ENCODE data around the gene NIM1K.
"Not testable (repeated sequence)": the region's sequence is repeated elsewhere in the genome, so short reads cannot be mapped to it uniquely, and the experiment has no call there.

NIM1K gene

DNA sequence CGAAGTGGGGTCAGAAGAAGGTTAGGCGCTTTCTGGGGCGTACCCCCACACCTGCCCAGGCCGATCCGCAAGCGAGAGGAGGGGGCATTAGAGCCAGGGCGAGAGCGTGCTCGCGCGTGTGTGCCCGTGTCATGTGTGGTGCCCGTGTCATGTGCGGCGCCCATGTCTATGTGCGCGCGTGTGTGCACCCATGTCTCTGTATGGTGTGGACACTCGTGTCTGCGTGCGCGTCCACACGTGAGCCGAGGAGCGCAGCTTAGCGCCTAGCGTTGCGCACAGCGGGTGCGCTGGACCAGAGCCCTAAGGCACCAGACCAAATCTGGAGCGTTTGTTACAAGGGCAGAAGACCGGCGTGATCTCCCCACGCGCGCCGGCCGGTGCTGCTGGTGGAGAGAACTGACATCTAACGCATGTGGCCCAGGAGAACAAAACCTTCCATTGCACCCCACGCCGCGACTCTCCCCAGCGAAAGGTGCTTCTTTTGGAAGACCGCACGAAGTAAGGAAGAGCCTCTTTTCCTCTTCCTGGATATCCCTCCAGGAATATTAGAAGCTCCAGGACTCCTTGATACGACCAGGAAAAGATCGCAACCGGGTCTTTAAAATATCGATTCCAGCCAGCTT lies 644 bp downstream of the NIM1K start:
- DNase-seq: no peak

DNA sequence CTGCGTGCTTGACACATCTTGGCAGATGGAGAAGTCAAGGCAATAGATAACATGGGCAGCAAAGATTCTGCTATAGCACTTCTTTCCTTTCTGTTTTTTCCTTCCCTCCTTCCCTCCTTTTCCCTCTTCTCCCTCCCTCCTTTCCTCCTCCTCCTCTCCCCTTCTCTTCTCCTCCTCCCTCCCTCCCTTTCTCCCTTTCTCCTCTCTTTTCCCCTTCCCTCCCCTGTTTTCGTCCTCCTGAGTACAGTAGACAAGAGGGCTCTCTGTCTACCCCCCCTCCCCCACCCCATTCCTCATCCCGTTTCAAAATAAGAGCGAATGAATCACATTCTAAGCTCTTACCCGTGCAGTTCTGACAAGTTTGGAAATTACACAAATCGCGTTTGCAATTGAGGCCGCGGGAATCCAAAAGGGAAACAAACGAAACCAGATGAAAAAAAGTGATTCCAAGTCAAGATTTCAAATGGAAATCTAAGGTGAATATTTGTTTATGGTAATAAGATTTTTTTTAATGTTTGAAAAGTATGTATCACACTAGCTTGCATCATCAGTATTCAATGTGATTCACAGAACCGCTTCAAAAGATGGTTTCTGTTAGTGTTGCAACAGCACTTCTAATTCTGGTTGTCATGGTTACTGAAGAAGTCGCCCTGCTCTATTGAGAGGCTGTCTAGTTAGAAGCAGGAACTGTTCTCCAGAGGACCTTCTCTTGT lies 1.3 kb downstream of the NIM1K start:
- DNase-seq: peak; percentile 96

DNA sequence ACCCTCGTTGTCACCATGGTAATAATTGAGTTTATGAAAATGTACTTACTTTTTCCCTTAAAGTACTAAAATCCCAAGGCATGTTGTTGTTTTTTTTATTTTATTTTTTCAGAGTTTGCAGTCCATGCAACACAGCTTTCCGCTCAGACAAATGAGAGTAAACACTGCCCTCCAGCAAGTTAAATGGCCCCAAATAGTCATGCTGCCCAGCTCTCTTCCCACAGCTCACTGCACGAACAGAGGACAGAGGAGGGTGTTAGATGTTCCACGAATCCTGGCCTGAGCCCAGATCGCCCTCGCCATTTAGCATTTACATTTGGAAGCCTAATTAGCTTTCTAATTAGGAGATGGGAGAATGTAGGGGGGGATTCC lies 1.9 kb downstream of the NIM1K start:
- no peak for DNase-seq

DNA sequence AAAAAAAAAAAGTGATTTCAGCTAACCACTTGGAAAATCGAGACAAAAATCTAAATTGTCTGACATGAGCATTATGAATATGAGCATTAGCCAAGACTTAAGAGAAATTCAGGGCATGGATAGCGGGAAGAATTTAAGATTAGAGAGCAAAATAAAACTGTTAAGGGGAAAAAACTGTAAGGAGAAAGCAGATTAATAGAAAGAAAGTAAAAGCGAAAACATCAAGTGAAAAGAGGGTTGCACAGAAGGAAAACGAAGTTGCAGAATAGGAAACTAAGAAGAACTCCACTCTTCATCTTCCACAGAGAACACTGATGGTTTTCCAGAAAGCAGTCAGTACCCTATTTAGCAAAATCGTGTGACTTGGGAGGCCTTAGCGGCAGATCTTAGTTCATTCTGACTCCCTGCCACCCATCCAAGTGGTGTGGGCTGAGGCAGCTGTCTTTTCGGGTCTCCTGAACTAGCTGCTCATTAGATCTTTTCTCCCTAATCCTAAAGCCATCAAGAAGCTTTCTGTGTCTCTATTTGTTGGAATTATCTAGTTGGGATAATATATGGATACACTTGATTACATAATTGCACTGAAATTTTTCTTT lies 3.7 kb downstream of the NIM1K start:
- DNase-seq: no peak

DNA sequence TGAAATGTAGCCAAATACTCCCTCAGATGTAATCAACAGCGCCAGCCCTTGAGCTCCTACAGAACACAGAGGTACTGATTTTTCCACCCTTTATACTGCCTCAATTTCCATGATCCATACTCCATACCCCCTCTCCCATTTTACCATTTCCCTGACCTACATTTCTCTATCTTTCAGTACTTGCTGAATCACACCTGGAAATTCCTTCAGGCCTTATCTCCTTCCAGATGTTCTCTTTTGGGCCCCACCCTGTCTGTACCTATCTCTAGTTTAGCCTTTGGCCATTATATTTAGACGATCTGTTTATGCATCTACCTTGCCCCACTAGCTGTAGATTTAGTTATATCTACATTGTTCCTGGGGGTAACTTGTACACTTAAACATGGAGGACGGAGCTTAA lies 5.5 kb downstream of the NIM1K start:
- no peak for DNase-seq

DNA sequence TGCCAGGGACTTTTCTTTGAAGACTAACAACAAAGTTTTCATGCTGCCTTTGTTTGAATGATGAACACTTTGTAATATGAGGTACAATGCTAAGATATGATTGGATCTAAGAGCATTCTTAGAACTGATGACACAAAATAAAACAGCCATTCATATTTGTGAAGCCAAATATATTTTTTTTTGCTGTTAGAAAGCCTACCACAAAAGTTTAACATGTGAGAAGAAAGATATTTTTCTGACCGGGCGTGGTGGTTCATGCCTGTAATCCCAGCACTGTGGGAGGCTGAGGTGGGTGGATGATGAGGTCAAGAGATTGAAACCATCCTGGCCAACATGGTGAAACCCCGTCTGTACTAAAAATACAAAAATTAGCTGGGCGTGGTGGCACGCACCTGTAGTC lies 9.4 kb downstream of the NIM1K start:
- not testable (repeated sequence) for DNase-seq

DNA sequence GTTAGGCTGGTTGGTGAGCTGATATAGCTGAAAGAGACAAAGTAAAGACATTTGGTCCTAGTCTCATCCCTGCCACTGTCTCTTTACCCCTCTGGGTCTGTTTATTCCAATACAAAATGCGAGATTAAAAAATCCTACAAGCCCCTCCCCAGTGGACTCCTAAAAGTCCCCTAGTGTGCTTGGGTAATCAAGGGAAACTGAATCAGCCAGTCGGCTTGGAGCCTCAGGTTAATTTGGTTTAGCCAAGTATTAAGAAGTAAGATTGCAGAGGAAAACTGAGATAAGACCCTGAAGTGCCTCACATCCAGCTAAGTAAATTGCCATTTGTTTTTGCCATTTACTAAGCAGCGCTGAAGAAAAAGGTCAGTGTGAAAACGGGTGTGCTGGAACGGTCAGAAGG lies 10.4 kb downstream of the NIM1K start:
- no peak for DNase-seq

DNA sequence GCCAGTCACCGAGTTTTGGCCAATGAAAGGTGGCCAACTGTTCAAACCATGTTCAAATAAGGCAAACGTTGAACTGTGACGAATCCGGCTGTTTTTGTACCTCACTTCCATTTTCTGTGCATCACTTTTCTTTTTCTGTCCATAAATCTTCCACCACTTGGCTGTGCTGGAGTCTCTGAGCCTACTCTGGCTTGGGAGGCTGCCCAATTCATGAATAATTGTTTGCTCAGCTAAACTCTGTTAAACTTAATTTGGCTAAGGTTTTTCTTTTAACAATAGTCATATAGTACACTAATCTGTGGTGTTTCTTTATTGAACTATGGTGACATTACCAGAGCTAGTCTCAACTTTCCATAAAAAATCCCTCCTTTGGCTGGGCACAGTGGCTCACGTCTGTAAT lies 11.3 kb downstream of the NIM1K start:
- no peak for DNase-seq

DNA sequence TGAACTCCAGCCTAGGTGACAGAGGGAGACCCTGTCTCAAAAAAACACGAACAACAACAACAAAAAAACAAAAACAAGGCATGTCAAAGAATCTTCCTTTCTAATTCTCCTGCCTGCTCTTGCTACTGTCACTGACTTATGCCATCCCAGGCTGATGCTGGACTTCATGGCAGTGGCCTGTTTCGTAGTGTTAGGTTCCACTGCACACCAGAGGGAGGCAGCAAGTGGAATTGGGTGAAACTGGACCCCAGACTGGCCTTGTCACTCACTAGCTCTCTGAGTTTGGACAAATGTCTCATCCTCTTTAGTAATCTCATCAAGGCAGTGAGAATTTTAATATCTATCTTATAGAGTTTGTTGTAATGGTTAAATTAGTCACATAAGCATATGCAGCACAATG lies 12.9 kb downstream of the NIM1K start:
- no peak for DNase-seq

DNA sequence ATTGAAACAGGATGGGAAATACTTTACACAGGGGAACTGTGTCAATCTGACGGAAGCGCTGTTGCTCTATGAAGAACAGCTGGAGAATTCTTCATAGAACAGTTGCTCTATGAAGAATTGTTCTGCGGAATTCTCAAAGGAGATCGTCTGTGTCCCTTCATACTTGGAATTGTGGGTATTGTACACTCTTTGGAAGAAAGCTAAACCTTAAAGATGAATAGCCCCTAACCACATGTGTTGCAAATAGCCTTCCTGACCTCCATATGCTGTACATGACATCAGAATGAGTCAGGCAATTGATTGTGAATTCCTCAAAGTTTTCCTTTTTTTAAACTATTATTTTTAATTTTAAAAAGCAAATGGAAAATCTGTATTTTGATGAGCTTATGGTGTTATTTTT lies 15.6 kb downstream of the NIM1K start:
- DNase-seq: no peak

DNA sequence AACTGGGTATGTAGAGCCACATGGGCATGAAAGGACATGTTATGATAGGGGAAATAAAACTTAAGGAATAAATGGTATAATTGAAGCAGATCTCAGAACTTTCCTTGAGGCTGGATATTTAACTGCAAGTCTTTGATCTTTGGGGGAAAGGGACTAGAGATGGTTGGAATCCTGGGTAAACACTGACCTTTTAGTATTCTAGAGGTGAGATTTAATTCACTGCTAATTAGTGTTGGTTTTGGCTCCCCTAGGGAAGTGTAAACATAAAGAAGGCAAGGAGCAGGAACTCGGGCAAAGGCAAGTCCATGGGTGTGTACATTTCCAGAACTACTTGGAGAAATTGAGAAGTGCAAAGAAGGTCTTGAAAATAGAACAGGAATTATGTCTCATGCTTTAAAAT lies 16.6 kb downstream of the NIM1K start:
- no peak for DNase-seq

DNA sequence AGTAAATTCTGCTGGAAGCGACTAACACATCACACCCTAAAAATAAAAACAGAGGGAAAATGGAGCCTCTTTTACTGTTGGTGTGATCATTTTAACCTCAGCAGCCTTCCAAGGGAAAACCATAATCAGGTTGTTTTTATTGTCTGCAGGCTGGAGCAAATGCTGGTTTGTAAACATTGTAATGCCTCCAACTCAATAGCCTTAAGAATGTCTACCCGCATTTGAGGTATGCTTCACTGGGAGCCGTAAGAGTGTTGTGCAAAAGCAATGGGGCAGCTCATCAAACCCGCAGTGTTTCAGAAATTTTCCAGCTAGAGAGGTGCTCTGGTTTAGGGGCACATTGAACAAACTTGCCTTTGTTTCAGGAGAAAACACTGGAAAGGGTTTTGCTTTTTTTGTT lies 17.0 kb downstream of the NIM1K start:
- DNase-seq: no peak

DNA sequence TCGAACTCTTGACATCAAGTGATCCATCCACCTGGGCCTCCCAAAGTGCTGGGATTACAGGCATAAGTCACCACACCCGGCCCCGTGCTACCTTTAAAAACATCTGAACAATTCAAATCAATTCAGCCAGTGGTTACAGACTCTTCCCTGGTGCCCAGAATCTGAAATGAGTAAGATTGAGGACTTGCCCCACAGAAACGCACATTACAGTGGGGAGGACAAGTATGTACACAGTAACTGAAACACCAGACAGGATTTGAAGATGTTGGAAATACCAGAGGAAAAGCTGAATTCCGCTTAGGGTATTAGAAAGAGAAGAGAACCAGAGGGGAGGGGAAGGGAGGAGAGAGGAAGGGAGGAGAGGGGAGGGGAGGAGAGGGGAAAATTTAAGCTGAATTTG lies 17.8 kb downstream of the NIM1K start:
- no peak for DNase-seq

DNA sequence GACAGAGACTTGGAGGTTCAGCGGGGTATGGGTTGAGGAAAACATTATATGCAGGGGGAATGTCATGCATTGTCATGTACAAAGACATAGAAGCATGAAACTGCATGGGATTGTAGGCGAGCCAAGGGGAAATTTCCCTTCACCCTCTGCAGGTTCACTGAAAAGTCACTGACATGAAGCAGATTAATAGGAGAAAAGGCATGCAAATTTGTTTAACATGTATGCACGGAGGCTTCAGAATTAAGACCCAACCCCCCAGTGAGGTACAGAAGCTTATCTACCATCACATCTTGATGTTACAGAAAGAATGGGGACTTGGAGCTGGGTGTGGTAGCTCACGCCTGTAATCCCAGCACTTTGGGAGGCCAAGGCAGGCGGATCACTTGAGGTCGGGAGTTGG lies 18.5 kb downstream of the NIM1K start:
- DNase-seq: no peak

DNA sequence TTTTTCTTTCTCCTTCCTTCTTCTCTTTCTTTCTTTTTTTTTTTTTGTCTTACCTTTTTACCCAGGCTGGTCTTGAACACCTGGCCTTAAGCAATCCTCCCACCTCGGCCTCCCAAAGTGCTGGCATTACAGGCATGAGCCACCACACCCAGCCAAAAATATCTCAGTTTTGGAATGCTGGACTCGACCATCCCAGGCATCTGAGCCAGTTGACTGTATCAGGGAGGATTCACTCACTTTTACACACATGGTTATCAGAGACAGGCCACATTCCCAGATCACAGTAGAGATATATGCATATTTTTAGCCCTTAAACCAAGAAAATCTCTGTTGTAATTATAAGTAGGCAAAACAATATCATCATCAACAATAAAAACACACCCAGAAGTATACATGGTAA lies 21.9 kb downstream of the NIM1K start:
- no peak for DNase-seq

DNA sequence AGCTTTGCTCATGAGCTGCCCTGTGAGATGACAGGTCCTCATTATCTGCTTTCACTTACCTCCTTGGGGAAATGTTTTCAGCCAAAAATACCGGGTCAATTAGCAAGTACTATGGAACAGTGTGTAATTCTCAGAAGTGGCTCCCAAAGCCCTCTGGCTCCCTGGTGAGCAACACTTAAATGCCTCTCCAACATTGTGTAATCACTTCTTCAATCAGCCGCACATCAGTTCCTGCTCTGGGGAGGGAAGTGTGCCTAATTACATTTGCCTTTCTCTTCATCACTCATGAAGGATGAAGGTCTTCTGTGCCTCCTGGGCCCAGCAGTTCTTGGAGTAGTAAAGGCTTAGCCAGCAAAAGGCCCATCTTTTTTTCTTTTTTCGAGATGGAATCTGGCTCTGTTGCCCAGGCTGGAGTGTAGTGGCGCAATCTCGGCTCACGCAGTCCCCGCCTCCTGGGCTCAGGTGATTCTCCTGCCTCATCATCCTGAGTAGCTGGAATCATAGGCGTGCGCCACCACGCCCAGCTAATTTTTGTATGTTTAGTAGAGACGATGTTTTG lies 23.1 kb downstream of the NIM1K start:
- peak; percentile 51 for DNase-seq

DNA sequence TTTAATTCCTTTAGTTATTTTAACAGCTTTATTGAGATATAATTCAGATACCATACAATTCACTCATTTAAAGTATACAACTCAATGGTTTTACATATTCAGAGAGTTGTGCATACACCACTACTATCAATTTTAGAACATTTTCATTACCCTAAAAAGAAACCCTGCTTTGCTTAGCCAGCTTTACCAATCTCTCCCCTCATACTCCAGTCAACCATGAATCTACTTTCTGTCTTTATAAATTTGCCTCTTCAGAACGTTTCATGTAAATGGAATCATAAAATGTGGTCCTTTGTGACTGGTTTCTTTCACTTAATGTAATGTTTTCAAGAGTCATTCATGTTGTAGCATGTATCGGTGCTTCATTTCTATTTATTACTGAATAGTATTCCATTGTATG lies 24.9 kb downstream of the NIM1K start:
- no peak for DNase-seq

DNA sequence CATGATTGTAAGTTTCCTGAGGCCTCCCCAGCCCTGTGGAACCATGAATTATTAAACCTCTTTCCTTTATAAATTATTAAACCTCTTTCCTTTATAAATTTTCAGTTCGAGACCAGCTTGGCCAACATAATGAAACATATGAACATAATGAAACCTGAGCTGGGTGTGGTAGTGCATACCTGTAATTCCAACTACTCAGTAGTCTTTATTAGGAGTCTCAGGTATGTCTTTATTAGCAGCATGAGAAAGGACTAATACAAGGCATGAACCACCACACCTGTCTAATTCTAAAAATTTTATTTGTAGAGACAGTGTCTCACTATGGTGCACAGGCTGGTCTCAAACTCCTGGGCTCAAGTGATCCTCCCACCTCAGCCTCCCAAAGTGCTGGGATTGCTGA lies 27.1 kb downstream of the NIM1K start:
- DNase-seq: no peak

DNA sequence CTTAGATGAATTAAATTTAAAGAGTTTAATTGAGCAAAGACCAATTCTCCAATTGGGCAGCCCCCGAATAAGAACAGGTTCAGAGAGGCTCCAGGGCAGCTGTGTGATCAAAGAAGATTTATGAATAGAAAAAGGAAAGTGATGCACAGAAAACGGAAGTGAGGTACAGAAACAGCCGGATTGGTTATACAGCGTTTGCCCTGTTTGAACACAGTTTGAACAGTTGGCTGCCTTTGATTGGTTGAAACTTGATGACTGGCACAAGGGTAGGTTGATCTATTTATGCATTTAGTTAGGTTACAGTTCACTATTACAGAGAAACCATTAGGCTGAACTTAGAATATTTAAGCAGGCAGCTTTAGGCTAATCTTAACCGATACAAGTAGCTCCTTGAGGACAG lies 29.5 kb downstream of the NIM1K start:
- DNase-seq: no peak

DNA sequence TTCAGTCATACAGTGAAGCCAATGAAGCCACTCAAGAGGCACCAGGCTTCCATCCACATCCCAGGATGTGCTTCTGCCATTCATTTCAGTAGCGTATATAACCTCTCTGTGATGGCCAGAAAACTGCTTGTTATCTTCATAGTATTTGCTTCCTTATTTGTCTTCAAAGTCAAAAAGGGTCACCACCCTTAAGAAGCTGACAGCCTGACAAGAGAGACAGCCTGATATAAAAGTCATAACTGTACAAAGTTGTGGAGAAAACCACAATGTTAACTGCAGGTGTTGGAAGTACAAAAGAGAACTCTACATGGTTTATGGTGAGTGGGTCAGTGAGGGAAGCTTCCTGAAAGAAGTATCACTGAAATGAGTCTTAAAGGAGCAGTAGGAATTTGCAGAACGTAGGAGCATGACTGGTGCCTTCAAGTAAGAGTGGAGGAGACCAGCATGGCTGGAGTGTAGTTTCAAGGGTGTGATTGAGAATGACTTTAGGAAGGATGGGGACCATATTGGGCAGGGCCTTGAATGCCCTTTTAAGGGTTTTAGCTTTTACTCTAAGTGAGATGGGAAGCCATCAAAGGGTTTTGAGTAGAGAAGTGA lies 33.7 kb downstream of the NIM1K start:
- no peak for DNase-seq

DNA sequence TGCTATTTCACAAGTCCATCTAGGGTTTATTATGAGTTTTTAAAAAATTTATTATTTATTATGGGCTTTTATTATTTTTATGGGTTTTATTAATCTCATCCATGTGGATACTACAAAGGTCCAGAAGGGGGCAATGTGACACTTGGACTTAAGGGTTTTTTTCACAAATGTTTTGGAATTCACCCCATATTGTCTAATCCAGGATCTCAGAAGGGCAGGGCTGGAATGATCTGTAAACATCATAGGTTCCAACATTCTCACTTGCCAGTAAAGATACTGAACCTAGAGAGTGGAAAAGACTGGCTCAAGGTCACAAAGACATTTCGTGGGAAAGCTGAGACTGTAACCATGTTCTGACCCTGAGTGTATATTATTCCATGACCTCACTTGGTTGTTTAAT lies 35.6 kb downstream of the NIM1K start:
- no peak for DNase-seq

DNA sequence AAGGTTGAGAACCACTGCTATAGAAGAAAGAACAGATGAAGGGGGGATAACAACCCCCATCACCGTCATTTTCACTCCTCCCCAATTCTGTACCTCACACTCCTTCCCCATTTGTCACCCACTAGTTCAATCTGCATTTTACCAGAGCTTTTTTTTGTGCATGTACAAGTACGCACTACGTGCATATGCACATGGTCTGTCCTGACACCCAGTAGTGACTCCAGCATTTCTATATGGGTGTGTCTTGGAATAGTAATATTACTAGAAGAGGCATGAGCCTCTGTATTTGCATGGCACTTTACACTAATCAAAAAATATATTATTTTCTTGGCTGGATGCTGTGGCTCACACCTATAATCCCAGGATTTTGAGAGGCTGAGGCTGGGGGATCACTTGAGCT lies 38.7 kb downstream of the NIM1K start:
- no peak for DNase-seq

DNA sequence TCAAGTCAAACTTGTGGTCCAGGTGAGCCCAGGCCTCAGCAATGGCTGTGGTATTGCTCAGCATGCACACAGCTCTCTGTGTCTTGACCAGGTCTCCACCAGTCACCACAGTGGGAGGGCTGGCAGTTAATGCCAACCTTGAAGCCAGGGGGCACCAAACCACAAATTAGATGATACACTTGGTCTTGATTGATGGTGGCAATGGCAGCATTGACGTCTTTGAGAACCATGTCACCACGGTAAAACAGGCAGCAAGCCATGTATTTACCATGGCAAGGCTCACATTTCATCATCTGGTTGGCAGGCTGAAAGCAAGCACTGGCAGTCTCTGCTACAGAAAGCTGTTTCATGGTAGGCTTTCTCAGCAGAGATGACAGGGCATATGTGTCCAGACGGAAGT lies 40.0 kb downstream of the NIM1K start:
- no peak for DNase-seq
